MM.1S (cell line): ENCODE measurements around the gene RANBP10.

ENCODE experiments used
- EZH2 ChIP-seq: fragments of 300-600 bp; sonication (generic); optimal IDR thresholded peaks from 2 replicates; pipeline ENCODE3; 2017; ENCODE audit warnings: low read depth, mild to moderate bottlenecking, antibody characterized with exemption, low read length, mixed read lengths
- TF ChIP-seq, protein P1 (sequence below): fragments of 300-600 bp; sonication (generic); IDR thresholded peaks from 2 replicates; pipeline ENCODE4 v1.5.1; 2016; ENCODE audit warnings: antibody characterized with exemption, low read length, mixed read lengths

- TF ChIP-seq, protein P1, sequence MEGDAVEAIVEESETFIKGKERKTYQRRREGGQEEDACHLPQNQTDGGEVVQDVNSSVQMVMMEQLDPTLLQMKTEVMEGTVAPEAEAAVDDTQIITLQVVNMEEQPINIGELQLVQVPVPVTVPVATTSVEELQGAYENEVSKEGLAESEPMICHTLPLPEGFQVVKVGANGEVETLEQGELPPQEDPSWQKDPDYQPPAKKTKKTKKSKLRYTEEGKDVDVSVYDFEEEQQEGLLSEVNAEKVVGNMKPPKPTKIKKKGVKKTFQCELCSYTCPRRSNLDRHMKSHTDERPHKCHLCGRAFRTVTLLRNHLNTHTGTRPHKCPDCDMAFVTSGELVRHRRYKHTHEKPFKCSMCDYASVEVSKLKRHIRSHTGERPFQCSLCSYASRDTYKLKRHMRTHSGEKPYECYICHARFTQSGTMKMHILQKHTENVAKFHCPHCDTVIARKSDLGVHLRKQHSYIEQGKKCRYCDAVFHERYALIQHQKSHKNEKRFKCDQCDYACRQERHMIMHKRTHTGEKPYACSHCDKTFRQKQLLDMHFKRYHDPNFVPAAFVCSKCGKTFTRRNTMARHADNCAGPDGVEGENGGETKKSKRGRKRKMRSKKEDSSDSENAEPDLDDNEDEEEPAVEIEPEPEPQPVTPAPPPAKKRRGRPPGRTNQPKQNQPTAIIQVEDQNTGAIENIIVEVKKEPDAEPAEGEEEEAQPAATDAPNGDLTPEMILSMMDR: no peak
- TF ChIP-seq EZH2: no peak
Measured at GRCh38 chr16:67782567-67783352, 23.6 kb downstream of the RANBP10 start.
